GM21825 (cell line): ENCODE data around the gene CCDC88C.
"Not testable (repeated sequence)": the region's sequence is repeated elsewhere in the genome, so short reads cannot be mapped to it uniquely, and the experiment has no call there.

Source experiments
- ATAC-seq: cut with Tn5 transposase; IDR thresholded peaks from one replicate; pipeline ENCODE4 v1.9.1; 2021; ENCODE audit warnings: mild to moderate bottlenecking, moderate library complexity; ENCODE audit not compliant: unreplicated experiment

CCDC88C gene

DNA sequence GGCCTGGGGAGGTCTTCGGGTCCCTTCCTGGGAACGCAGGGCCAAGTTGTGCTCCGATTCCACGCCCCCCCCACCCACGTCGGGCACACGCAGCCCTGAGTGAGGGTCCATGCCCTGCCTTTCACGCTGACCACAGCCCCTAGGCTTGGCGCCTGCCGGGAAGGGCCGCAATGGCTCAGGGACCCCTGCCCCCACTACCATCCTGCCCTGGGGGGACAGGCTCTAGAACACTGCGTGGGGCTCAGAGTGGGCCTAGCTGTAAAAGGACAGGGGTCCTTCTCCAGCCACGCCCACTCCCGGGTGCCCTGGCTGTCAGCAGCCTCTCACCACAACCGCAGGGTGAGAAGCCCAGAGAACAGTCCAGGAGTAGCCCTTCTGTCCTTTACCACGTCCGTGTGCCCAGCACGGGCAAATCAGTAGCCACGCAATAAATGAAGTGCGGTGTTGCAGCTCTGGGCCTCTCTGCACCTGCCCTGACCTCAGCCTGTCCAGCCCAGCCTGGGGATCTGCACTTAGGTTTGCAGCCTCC lies 163.8 kb downstream of the CCDC88C start:
- ATAC-seq: no peak

DNA sequence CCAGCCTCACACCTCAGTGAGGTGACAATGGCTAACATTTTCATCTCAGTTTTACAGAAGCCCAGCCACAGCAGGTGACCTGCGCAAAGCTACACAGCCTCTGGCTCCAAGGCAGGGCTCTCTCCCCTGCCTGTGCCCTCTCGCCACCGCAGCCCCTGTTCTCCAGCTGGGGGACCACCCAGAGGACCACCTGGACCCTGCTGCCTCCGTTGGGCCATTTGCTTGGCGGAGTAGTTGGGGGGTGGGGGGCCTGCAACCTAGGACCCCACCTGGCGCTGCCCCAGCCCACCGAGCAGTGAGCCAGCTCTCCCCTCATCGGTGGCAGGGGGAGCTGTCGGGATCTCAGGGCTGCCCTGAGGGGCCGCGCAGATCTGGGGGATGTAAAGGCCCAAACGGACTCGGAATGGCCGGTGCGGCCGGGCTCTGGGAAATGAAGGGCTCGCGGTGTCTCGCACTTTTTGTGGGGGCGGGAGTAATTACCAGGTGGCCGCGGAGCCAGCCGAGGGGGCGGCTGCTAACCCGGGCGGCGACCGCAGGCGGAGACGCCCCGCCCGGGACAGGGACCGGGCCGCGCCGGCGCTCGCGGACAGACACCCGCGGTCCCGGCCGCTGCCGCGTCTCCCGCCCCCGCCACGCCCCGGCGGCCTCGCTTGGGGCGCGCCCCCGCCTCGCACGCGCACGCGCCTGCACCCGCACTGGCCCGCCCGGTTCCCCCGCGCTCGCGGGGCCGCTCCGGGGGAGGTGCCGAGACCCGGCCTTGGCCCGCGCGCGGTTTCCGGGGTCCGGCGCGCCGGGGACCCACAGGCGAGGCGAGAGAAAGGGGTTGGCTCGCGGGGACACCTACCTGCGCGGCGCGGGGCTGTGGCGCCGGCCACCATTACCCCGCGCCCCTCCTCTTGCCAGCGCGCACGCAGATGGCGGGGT lies 164.5 kb downstream of the CCDC88C start:
- no peak for ATAC-seq

DNA sequence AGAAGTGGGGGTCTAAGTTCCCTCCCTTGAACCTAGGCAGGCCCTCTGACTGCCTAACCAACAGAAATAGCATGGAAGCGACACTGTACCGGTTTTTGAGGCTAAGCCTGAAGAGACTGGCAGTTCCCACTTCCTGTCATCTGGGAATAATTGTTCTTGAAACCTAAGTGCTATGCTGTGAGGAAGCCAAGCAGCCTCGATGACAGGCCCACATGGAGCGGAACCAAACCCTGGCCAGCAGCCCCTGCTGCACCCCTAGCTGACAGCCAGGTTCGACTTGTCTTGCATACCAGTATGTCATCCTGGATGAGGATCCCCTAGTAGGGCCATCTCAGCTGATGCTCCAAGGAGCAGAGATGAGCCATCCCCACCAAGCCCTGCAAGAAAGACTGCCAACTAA lies 166.7 kb downstream of the CCDC88C start:
- ATAC-seq: no peak

DNA sequence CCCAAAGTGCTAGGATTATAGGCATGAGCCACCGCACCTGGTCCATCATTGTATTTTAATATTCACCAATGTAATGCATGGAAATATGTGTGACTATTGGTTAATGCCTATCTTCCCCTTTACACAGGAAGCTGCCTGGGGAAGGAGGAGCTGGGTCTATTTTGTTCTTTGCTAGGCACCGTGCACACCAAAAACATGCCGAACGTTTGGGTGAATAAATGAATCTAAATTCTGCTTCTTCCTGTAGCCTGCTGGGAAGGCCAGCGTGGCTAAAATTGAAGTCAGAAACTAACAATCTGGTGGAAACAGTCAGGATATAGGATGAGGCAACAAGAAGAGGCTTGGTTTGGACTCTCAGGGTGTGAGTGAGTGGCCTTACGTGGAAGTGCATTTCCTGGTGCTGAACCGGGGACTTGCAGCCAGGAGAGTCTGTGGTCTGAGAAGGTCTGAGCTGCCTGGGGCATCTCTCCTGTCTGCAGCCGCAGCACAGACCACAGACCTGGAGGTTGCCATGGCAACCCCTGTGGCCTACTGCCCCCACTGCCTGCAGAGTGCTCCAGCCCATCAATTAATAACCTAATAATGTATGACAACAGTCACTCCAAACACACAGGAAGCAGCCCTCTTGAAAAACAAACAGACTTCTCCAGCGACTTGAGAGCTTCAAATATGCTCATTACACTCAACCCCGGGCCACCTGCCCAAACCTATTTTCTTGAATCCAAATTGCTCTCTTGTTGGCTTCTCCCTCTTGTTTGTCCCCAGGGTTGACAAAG lies 167.6 kb downstream of the CCDC88C start:
- peak; percentile 90 for ATAC-seq

DNA sequence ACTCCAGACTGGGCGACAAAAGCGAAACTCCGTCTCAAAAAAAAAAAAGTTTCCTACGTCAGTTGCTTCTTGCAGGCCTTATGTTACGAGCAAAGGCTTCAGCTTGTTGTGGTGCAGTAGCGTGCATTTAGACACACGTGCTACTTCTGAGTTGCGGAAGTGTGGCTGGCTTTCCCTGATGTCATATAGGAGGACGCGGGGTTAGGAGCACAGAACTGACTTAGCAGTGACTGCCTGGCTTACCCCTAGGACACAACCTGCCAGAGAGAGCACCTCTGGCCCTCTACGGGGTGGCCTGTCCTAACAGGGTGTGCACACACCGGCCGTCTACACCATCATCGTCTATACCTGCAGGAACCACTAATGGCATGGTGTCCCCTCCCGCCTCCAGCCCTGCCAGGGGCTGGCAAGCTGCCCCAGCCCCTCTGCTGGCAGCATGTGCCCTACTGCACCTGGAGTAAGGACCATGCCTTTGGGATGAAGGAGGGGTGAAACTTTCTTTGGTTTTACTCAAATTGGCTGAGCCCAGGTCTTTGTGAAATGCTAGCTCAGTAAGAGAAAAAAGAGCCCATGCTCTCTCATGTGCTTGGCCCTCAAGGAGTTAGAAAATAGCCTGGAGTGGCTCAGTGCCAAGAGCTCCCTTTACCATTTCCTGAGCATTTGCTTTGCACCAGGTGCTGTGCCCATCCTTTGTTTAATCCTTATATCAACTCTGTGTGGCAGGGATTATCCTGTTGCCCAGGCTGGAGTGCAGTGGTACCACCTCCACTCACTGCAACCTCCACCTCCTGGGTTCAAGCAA lies 171.4 kb downstream of the CCDC88C start:
- ATAC-seq: no peak

DNA sequence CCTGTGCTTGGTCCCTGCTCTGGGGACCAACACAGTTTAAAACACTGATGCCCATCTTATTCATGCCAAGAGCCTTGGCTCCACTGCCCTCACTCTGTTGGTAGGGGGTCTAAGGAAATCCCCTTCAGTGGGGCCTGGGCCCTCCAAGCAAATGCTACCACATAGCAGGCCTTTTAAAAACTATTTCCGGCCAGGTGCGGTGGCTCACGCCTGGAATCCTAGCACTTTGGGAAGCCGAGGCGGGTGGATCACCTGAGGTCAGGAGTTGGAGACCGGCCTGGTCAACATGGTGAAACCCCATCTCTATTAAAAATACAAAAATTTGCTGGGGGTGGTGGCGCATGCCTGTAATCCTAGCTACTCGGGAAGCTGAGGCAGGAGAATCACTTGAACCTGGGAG lies 172.0 kb downstream of the CCDC88C start:
- ATAC-seq: not testable (repeated sequence)

DNA sequence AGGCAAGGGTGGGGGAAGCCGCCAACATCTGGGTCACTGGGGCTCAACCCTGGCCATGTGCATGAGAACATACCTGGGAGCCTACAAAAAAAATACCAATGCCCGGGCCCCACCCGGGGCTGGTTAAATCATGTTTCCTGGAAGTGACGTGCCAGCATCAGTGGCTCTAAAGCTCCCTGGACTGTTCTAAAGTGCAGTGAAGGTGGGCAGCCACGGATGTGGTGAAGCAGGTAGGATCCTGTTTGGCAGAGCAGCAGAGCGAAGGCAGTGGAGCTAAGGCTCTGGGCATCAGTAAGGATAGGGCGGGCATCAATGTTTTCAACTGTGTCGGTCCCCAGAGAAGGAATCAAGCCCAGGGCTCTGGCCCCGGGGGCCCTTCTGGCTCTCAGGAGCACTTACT lies 172.6 kb downstream of the CCDC88C start:
- no peak for ATAC-seq

DNA sequence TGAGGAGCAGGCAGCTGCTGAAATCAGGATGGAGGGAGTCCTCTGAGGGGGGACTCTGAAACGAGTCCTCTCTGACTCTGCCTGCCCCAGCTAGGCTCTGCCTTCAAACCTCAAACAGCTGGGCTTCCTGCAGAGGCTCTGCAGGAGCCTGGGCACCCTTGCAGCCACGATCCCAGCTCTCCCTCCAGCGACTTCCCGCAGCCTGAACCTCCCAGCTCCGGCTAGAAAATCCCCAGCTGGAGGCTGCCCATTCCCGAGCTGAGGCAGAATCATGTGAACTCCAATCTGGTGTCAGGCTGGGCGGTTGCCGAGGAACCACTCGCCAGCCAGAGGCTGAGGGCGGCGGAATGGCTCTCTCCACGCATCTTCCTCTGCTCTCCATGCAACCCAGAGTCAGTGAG lies 173.1 kb downstream of the CCDC88C start, which contains the start of gene GPR68:
Gene GPR68 (minus strand): TSS at position 204 of the 401 bp plus-strand sequence. CDS start 9,654 bp downstream, outside the sequence.
- no peak for ATAC-seq

DNA sequence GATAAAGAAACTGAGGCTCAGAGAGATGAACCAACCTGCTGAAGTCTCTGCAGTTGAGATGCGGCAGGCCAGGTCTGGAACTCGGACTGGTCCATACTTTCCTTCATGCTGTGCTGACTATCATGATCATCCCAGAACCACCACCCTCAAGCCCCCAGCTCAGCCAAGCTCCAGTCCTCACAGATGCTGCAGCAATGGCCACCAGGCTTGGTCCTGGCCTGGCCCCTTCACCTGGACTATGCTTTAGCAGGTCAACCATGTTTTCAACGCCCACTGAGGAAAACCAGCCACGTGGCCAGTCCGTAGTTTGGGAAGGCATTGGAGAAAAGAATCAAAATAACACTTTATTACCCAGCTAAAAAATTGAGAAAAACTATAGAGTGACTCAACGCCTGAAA lies 174.5 kb downstream of the CCDC88C start:
- no peak for ATAC-seq

DNA sequence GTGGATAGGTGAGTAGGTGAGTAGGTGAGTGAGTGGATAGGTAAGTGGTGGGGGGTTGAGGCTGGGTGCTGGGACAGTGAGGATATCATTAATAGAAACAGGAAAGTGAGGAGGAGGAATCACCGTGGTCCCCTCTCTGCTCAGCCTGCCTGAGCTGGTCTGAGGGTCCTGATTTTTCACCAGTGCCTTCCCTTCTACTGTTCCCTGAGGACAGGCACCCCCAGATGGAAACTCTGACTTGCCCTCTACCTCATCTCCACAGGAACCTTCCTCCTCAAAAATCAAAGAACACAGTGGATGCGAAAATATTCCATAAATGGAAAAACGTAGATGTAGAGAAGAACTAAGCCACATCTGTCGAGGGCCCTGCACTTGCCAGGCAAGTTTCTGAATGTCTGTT lies 175.0 kb downstream of the CCDC88C start:
- ATAC-seq: no peak

DNA sequence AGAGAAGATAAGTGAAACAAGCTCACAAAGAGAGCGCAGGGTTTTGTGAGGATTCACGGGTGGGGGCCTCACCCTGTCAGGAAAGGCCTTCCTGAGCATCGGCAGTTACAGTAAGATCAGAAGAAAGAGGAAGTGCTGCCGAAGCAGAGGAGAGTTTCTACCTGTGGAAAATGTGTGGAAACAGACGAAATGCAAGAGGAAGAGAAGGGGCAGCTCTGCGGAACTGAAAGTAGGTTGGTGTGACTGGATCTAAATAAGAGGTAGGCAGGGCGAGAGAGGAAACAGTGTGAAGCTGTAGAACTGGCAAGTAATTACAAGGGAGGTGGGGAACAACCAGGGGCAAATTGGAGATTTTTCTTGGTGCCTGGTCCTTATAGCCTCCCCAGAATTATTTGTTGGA lies 175.8 kb downstream of the CCDC88C start:
- peak; percentile 44 for ATAC-seq

DNA sequence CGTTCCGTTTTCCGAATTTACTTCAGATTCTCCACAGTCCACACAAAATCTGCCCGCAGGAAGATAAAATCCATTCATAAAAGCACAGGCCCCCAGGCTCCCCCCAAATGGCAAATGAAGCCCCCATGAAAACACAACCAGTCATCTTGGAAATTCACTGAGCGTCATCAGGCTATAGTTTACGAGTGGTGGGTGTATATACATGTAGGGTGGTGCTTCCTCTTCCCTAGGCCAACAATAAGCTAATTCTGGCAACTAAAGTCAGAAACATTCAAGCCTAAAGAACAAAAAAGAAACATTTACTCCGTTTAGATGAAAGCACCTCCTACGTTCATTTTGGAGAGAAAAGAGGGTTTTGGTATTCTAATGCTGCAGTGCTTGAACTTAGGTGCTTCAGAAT lies 179.0 kb downstream of the CCDC88C start:
- ATAC-seq: no peak

DNA sequence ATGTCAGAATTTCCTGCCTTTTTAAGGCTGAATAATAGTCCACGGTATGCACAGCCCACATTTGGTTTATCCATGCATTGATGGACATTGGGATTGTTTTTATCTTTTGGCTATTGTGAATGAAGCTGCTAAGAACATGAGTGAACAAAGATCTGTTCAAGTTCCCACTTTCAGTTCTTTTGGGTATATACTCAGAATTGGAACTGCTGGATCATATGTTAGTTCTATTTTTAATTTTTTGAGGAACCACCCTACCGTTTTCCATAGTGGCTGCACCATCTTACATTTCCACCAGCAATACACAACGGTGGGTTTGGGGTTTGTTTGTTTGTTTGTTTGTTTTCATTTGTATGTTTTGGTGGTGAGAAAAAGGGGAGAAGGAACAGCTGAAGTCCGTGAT lies 179.5 kb downstream of the CCDC88C start:
- no peak for ATAC-seq

DNA sequence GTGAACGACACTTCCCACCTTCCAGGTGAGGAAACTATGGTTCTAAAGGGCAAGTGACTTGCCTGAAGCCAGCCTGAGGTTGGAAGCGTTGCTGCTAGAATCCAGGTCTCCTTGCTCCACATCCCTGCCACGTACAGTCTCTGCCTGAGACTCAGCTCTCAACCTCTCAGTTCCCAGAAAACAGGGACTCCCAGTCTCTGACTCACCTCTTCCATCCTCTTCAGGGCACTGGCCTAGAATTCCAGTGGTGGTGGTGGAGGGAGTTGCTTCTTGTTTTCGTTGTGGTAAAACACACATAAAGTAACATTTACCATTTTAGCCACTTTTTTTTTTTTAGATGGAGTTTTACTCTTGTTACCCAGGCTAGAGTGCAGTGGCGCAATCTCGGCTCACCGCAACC lies 180.4 kb downstream of the CCDC88C start:
- no peak for ATAC-seq

DNA sequence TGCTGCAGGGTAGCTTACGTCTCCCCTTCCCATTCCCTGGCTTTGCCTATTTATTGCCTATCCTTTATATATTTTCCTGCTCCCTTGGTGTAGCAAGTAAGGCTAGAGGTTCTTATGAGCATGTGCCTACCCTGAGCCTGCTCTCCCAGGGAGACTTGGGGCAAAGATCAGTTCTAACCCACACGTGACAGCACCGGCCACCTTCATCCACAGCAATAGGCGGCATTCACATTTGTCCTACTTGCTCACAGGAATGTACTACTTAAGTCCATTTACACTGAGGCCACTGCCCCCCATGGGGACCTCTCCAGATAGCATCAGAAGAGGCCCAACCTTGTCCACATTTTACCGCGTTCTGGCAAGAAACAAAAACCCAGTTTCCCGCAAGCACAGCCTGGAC lies 181.8 kb downstream of the CCDC88C start:
- no peak for ATAC-seq

DNA sequence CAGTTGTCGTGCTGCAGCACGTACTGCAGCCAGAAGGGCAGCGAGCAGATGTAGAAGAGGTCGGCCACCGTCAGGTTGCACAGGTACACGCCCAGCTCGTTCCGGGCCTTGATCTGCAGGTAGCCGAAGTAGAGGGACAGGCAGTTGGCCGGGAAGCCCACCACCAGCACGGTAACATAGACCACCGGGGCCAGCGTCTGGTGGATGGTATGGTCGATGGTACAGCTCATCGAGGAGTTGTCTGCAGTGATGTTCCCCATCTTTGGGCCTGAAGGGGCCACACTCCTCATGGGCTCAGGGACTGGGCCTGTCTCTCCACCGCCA lies 182.9 kb downstream of the CCDC88C start:
- no peak for ATAC-seq

DNA sequence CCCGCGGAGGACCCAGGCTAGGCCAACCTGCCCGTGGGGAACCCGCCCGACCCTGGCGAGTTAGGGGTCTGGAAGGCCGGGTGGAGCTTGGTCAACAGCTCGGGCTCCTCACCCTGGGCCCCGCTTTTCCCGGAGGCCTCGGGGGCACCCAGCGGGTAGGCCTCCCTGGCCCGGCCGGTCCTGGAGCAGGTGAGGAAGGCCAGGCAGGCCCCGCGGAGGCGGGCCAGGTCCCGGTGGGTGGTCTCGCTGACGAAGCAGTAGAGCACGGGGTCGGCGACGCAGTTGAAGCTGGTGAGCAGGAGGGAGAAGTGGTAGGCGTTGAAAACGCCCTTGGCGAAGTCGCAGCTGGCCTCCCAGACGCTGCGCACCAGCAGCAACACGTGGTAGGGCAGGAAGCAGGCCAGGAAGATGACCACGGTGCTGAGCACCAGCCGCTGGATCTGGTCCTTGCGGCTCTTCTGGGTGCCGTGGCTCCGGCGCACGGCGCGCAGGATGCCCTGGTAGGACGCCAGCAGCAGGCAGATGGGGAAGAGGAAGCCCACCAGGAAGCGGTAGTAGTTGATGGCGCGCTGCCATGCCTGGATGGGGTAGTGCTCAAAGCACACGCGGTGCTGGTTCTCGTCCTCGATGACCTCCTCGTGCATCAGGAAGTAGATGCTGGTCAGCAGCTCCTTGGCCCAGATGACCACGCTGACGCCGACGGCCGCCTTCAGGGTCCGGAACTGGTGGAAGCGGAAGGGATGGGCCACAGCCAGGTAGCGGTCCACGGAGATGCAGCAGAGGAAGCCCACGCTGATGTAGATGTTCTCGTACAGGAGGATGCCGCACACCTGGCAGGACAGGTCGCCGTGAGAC lies 183.5 kb downstream of the CCDC88C start:
- no peak for ATAC-seq

DNA sequence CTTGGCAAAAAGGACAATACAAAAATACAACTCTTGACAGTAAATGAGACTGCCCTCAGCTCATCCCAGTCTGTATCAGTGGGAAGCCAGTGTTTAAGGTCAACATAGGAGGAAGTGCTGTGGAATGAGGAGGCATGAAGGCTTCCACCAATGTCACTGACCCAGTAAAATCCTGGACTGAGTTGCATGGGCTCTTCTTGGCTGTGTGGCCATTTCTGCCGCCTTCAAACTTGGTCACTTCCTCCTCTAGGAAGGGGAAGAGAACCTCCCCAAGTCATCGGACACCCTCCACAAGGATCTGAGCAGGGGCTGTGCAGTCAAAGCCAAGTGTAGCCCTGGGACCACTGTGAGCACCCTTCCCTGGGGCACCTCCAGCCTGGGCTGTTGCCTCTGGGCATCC lies 185.0 kb downstream of the CCDC88C start:
- ATAC-seq: no peak

DNA sequence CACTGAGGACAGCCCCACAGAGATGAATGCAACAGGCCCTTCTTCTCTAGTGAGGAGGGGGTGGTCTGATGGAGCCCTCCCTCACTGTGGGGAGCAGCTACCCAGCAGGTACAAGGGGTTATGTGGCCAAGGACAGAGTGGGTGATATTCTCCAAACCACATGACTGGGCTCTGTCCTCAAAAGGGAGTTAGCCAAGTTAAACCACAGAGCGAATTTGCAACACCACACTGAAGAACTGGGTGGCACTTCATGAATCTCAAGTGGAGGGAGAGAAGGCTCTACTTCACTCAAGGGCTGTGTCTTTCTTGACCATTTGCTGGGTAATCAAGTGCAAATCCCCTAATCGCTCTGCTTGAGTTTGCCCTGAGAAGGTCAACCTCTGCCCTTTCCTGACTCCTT lies 185.6 kb downstream of the CCDC88C start:
- ATAC-seq: no peak

DNA sequence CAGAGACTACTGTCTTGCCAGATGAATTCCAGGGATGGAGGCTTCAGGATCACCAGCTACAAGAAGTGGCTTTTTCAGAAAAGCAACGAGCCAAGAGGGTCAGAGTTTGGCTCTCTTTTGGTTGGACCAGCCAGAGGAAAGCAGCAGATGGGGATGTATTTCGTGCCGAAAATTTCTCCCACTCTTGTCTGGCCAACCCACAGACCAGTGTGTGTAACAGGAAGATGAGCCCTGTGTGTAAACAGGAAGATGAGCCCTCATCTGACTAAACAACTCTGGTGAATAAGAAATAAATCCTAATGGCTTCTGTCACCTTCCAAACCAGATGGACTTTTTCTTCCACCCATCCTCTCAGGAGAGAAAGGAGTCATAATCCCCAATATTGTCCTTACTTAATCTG lies 186.2 kb downstream of the CCDC88C start:
- no peak for ATAC-seq
